Middle frontal gyrus (tissue), 1 donor: ENCODE measurements around the gene INSR.

ENCODE experiments used
- DNase-seq: peaks from one replicate; pipeline ENCODE4 v3.0.0-alpha.2; 2015; ENCODE audit warnings: low spot score; ENCODE audit errors: extremely low spot score

The INSR gene

GRCh38 chr19:7197119-7197759, 97.0 kb downstream of the INSR start:
- DNase-seq: peak; percentile 71

- no peak for DNase-seq
These were observed 97.5 kb downstream of the INSR start for GRCh38 chr19:7196763-7197118.

- DNase-seq: no peak
These were observed 99.2 kb downstream of the INSR start for GRCh38 chr19:7195046-7195445.

- no peak for DNase-seq
These were observed 99.6 kb downstream of the INSR start for GRCh38 chr19:7194566-7194965.

- DNase-seq: no peak
These were observed 102.1 kb downstream of the INSR start for GRCh38 chr19:7191946-7192691.

GRCh38 chr19:7188698-7189629, 105.2 kb downstream of the INSR start:
- no peak for DNase-seq

GRCh38 chr19:7187605-7188339, 106.4 kb downstream of the INSR start:
- no peak for DNase-seq

GRCh38 chr19:7182489-7182888, 111.7 kb downstream of the INSR start:
- no peak for DNase-seq

- no peak for DNase-seq
These were observed 114.3 kb downstream of the INSR start for GRCh38 chr19:7179917-7180306.

- DNase-seq: no peak
These were observed 116.3 kb downstream of the INSR start for GRCh38 chr19:7177926-7178325.

GRCh38 chr19:7176792-7177191, 117.4 kb downstream of the INSR start:
- DNase-seq: no peak

- no peak for DNase-seq
These were observed 121.4 kb downstream of the INSR start for GRCh38 chr19:7172794-7173193.

- DNase-seq: no peak
These were observed 123.2 kb downstream of the INSR start for GRCh38 chr19:7170983-7171382.

GRCh38 chr19:7168941-7169340, 125.3 kb downstream of the INSR start:
- no peak for DNase-seq

GRCh38 chr19:7161292-7161691, 132.9 kb downstream of the INSR start:
- DNase-seq: no peak

- peak; percentile 11 for DNase-seq
These were observed 134.9 kb downstream of the INSR start for GRCh38 chr19:7159105-7159933.

- no peak for DNase-seq
These were observed 141.2 kb downstream of the INSR start for GRCh38 chr19:7153022-7153421.

- no peak for DNase-seq
These were observed 141.6 kb downstream of the INSR start for GRCh38 chr19:7152568-7152967.

GRCh38 chr19:7149956-7150705, 144.1 kb downstream of the INSR start:
- no peak for DNase-seq
